Brain microvascular endothelial cell (primary cell): Measurements from ENCODE around the gene CYP11A1.

Experiments
- DNase-seq: peaks from one replicate; pipeline ENCODE4 v3.0.0-alpha.2; 2020
- H3K27ac ChIP-seq: fragments of 250-450 bp; sonication (Bioruptor Pico); 2 replicates; pipeline ENCODE4 v1.5.1; 2020; ENCODE audit warnings: mild to moderate bottlenecking, moderate library complexity
- H3K27me3 ChIP-seq: fragments of 250-450 bp; sonication (Bioruptor Pico); replicated peaks from 2 replicates; pipeline ENCODE4 v1.5.1; 2020; ENCODE audit warnings: mild to moderate bottlenecking
- H3K36me3 ChIP-seq: fragments of 250-450 bp; sonication (Bioruptor Pico); replicated peaks from 2 replicates; pipeline ENCODE4 v1.5.1; 2020; ENCODE audit warnings: mild to moderate bottlenecking
- H3K4me3 ChIP-seq: 2 replicates; pipeline ENCODE4 v1.5.1; 2011; ENCODE audit warnings: low read depth, mild to moderate bottlenecking, control low read depth, low read length, moderate library complexity
- in situ Hi-C: cut with HindIII; loops from 2 replicates; pipeline ENCODE4 v1.10.0; 2017; ENCODE audit warnings: low sequenced_read_pairs, low pct_ligation_motif_present
- TF ChIP-seq, protein P1 (sequence below): IDR thresholded peaks from 2 replicates; pipeline ENCODE4 v1.5.1; 2011; ENCODE audit warnings: low read depth, mild to moderate bottlenecking, moderate library complexity, low read length, control low read depth, inconsistent platforms; ENCODE audit errors: missing control alignments

CYP11A1 gene

DNA sequence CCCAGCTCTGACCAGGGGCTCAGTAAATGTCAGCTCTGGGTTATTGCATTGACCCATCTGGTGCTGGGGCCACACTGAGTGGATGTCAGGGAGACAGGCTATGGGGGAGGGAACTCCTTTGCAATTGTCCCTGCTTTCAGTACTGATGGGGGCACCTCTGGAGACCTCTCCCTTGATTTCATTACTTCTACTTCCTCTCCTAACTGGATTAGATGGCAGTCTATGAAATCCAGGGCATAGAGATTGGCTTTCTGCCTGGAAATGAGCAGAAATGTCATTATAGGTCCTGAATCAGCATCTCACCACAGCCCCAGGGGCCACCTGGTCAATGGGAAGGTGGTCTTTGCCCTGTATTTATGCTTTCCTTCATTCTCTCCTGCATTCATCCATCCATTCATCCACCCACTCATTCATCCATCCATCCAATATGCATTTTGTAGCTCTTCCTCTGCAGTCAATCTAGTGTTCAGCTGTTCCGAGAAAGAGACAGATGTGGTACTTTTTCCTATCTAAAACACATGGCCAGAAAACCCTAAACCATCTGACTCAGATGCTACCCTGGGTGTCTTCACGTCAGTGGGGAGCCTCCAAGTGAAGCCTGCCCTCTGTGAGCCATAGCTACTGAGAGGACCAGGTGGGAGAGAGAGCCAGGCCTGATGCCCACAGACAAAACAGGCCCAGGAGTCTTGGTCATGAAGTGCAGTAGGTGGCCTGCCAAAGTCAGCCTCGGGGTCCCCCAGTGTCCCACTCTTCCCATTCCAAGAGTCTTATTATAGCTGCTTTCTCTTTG is 74.2 kb downstream of the CYP11A1 start:
- H3K4me3 ChIP-seq = no peak overlapping the region
- no peaks in the 10 kb centered on the region for H3K36me3 ChIP-seq
- DNase-seq = no peak
- in situ Hi-C loops = no loop called here
- TF ChIP-seq, protein P1, sequence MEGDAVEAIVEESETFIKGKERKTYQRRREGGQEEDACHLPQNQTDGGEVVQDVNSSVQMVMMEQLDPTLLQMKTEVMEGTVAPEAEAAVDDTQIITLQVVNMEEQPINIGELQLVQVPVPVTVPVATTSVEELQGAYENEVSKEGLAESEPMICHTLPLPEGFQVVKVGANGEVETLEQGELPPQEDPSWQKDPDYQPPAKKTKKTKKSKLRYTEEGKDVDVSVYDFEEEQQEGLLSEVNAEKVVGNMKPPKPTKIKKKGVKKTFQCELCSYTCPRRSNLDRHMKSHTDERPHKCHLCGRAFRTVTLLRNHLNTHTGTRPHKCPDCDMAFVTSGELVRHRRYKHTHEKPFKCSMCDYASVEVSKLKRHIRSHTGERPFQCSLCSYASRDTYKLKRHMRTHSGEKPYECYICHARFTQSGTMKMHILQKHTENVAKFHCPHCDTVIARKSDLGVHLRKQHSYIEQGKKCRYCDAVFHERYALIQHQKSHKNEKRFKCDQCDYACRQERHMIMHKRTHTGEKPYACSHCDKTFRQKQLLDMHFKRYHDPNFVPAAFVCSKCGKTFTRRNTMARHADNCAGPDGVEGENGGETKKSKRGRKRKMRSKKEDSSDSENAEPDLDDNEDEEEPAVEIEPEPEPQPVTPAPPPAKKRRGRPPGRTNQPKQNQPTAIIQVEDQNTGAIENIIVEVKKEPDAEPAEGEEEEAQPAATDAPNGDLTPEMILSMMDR = no peak
- H3K27ac ChIP-seq = no peak overlapping the region
- H3K27me3 ChIP-seq = peaks cover 6% of the 10 kb centered on the region

DNA sequence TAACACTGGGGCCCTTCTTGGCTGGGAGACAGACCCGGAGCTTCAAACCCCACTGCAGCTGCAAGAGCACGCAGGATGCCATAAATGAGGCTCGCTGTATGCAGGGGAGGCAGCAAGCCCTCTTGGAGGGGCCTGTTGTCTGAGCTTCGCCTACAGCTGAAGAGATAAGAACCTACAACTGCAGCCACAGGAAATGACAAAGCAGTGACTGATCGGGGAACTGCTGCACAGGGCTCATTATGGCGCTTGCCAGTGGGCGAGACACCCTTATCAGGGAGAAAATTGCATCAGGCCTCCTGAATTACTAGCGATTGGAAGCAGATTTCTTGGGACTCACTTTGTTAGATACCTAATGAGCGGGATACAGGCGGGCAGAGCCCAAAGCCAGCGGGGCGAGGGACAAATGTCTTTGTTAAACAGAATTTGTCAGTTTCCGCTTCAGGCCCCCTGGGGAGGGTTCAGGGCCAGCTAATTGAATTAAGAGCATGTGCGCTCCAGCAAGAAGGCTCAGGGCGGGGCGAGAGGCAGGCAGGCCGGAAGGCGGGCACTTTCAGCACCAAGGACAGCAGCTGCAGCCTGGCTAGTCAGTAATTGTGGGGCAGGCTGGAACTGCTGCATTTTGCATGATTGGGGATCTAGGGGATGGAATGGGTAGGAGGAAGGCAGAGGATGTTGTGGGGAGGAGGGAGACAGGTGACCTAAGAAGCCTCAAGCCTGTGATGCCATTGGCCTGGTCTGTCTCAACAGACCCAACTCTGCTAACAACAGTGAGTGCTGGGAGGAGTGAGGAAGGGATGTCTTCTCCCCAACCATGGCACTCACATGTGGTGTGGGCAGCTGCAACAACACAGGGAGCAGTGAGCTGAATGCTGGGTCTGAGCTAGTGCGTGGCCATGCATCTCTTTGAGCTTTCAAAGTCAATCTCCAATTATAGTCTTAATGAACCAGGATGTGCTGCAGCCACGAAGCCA is 76.1 kb downstream of the CYP11A1 start:
- peak; percentile 85 for DNase-seq

DNA sequence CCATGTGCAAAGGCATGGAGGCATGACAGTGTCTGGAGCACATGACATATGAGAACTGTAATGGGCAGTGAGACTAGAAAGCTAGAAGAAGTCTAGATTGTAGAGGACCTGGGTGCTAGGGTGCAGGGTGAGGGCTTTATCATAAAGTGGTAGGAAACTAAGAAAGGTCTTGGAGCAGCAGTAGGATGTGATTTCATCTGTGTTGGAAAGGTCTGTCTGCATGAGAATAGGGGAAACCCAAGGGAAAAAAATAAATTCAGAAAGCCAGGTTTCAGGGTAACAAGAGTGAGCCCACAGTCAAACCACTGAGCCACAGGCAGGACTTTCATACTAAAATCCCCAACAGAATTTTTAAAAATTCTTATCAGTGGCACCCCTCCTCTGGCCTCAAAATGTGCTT is 76.8 kb downstream of the CYP11A1 start:
- Histone ChIP-seq H3K36me3 (no peaks in the 10 kb centered on the region), H3K4me3 (no peak overlapping the region), H3K27ac (peak overlapping the region; percentile 69), H3K27me3 (peaks cover 6% of the 10 kb centered on the region)
- no peak for DNase-seq
- in situ Hi-C loops = no loop called here
- TF ChIP-seq, protein P1 = no peak

More for the DNA sequence above, 76.1 kb downstream of the CYP11A1 start:
- H3K27ac ChIP-seq = peak overlapping the region; percentile 69
- in situ Hi-C loops = no loop called here
- no peak overlapping the region for H3K4me3 ChIP-seq
- no peaks in the 10 kb centered on the region for H3K36me3 ChIP-seq
- H3K27me3 ChIP-seq = peaks cover 4% of the 10 kb centered on the region
- TF ChIP-seq, protein P1 = no peak

DNA sequence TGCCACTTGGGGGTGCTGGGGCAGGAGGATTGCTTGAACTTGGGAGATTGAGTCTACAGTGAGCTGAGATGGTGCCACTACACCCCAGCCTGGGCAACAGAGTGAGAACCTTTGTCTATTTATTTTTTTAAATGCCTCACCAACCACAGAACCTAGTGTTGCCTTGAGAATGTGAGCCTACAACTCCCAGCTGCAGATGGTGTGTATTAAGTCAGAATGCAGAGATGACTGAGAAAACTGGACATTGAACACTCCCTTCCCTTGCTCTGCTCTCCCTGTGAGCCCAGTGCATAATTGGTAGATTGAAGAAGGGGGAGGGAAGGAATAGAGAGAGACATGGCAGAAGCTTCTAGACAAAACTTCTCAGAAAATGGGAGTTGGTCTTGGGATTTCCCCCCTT is 77.8 kb downstream of the CYP11A1 start:
- in situ Hi-C loops = no loop called here
- H3K4me3 ChIP-seq = no peak overlapping the region
- no peaks in the 10 kb centered on the region for H3K36me3 ChIP-seq
- H3K27ac ChIP-seq = no peak overlapping the region
- TF ChIP-seq, protein P1 = no peak
- DNase-seq = no peak
- peaks cover 11% of the 10 kb centered on the region for H3K27me3 ChIP-seq
